ENCODE results near the gene PGLYRP4.

PGLYRP4 gene, protein sequence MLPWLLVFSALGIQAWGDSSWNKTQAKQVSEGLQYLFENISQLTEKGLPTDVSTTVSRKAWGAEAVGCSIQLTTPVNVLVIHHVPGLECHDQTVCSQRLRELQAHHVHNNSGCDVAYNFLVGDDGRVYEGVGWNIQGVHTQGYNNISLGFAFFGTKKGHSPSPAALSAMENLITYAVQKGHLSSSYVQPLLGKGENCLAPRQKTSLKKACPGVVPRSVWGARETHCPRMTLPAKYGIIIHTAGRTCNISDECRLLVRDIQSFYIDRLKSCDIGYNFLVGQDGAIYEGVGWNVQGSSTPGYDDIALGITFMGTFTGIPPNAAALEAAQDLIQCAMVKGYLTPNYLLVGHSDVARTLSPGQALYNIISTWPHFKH

DNA sequence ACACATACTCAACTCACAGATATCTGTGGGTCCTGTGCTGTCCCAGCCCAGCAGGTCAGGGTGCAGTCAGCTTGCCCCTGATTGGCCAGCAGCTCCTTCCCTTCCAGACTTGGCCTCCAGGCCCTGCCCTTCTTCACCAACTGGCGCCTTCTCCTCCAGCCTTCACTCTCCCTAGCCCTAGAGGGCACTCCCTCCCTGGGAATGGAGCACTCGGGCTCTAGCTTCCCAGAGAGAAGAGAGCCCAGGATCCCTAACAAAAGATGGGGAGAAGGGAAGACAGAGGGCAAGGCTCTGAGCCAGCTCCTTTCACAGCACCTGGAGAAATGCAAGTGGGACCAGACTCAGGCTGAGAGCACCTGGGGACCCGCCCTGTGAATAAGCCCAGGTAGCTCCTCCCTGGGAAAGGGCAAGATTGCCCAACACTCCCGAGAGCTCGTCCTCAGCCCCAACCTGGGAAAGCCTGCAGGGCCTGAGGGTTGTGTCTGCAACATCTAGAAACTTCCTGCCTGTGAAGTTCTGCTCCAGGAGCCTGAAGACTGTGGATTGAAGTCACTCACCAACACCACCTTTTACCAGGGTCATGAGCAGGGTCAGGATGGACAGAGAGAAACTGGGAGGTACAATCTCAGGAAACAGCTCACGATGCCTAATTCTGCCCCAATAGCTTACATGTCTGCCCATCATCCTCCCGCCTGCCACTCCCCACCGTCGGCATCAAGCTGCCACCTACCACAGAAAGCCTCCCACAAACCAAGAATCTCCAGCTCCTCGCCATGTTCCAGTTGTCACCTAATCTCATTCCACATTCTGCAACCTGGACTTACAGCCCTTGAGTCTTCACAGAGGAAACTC, at the start of gene PGLYRP4:
TSS of gene PGLYRP4 (minus strand) at position 331 of the 852 bp plus-strand sequence. CDS start 909 bp downstream, outside the sequence.
- DNase-seq, result no peak

DNA sequence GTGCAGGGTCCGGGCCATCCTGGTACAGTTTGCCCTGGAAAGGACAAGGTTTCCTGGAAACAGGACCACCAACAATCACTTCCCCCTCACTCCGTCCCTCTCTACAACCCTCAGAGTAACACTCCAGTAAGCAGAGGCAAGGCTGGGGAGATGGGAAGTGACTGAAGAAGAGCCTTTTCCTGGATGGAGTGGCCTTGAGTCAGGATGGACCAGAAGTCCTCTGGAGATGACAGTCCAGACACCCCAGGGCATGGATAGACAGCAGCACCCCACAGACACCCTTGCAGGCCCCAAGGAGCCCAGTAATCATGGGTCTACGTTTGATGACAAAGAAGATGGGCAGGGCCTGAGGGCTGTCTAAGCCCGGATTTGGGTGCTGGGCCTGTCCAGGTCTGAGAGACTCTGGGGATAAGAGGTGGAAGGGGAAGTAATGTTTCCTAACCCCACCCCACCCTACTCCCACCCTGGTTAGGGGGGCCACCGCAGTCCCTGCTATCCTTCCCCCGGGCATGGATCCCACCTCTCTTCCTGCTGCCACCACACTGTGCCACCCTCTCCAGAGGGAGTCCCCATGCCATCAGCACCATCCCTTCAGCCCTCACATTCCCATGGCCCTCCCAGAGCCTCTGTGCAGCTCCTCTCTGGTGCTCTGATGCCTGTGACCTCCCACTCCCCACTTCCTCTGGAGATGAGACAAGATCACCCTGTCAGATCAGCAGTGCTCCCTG, 49.4 kb upstream of the PGLYRP4 start:
- no peak for DNase-seq

DNA sequence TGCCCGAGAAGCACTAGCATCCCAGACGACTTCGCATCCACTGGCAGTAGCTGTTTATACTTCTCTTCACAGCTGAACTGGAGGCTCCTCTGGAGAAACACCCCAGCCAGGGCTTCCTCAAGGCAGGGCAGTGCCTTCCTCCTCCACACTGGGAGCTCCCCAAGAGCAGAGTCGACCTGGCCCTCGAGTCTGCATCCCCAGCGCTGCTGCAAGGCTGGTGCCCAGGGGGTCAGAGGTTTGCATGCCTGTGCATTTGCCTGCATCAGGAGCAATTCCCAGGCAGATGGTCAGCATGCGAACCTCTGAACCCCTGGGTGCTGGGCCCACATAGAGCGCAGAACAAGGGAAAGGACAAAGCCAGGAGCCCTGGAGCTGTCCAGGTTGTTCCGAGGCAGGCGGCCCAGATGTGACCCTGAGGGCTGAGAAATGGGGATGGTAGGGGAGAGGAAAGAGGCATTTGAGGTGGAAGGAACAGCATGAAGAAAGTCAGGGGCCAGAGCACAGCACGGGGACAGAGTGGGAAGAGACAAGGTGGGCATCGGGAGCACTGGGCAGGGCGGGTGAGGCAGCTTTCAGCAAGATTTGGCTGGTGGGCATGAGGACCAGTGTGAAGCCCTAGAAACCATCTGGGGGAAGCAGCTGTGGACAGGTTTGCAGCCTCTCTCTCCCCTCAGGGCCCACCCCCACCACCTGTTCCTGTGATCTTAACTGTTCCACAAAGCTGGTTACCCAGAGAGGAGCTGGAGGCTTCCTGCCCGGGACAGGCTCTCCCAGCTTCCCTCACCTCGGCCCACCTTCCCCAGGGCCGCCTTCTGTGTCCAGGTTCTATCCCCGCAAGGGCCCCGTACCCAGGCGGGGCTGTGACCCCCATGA, 48.6 kb upstream of the PGLYRP4 start:
- DNase-seq, result no peak

DNA sequence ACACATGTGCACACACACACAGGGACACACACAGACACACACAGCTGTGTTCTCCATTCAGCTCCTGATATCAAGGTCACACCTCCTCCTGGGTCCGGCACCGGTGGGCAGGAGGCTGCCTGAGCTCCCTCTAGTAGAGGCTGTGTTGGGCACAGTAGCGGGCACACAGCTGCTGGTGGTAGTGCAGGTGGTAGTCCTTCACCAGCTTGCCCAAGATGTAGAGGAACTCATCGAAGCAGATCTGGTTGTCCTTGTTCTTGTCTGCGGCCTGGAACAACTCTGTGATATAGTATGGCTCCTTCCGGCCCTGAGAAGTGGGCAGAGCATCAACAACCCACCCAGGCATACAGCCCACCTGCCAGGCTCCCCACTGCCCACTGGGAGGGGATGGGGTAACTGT, 47.8 kb upstream of the PGLYRP4 start:
- DNase-seq, result no peak

DNA sequence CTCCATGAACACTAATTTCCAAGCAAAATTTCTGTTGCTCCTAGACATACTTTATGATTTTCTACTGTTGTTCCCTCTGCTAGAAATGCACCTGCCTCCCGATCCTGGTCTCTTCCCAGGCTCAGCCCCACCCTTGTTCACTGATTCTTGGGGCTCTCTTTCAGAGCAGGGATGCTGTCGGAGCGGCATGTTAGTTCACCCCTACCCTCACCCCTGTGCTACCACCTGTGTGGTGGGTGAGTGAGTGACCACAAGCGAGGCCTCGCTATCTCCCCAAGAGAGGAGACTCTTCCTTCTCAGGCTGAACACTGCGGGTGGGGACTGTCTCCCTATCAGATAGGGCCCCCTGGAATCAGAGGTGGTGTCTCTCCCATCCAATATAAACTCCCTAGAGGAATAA, 47.1 kb upstream of the PGLYRP4 start:
- no peak for DNase-seq

DNA sequence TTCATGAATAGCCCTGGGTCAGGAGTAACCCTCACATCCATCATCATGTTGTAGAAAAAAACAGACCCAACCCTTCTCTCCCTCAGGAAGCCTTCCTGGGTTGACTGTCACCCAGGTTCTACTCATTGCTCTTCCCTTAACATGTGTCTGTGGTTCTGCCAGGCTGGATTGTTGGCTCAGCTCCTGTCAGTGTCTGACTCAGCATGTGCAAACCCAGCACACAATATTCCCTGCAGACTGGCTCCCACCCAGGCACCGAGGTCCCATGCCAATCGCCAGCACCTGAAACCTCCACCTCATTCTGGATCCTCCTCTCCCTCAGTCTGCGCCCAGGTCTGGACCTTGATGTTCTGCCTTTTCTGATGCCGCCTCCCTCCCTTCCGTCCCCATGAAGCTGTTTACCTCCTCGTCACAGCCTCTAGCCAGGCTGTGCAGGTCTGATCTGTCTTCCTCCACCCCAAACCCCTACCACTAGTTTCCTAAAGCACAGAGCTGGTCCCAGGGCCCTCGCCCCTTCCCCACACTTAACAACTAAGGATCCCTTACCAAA, 46.6 kb upstream of the PGLYRP4 start:
- DNase-seq, result no peak

DNA sequence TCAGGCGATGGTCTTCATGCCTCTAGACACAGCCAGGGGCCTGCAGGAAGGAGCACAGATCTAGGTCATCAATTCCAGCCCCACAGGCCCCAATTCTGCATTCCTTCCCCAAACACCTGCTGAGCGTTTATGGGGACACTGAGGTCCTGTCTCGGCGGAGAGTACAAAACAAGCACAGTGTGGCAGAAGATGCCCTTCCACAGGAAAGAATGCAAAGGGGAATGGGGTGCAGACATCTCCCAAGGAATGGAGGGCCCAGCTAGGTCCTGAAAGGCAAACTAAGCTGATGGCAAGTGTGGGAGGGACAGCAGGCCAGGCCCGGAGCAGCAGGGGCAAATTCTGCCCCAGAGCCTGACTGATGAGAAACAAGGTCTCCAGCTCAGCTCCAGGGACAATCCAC, 45.8 kb upstream of the PGLYRP4 start:
- no peak for DNase-seq

DNA sequence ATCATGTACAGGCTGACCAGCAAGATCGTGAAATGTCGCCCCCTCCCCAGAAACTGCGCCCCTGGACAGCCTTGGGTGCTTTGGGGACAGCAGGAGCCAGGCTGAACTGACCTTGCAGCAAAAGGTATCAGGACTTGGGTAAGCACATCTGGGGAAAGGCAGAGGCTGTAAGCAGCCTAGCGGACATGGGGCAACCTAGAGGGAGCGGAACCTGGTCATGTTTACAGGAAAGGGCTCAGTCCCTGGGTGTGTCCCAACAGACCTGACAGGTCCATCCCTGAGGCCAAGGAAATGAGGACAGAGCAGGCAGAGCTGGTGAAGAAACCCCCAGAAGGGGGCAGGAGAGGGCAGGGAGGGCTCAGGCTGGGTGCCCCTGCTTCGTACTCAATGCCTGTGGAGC, 45.3 kb upstream of the PGLYRP4 start:
- no peak for DNase-seq

DNA sequence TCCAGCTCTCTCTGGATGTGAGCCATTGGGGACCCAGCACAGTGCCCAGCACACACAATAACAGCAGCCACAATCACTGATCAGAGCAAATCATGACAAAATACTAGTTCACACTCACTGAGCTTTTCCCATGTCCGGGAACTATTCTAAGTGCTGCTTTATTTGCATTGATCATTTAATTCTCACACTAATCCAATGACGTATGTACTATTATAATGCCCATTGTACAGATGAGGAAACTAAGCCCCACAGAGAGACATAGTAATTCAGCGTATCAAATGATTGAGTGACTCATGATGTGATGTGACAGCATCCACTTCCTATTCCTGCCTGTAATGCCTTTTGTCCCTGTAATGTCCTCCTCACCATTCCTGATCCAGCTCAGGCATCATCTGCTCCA, 44.2 kb upstream of the PGLYRP4 start:
- no peak for DNase-seq

DNA sequence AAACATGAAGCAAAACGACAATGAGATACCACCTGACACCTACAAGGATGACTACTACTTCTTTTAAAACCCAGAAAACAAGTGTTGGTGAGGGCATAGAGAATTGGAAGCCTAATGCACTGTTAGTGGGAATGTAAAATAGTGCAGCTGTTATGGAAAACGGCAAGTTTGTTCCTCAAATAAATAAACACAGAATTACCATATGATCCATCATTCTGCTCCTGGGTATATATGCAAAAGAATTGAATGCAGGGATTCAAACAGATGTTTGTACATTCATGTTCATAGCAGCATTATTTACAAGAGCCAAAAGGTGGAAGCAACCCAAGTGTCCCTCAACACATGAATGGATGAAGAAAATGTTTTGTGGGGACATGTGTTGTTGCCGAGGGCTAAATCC, 43.6 kb upstream of the PGLYRP4 start:
- no peak for DNase-seq

DNA sequence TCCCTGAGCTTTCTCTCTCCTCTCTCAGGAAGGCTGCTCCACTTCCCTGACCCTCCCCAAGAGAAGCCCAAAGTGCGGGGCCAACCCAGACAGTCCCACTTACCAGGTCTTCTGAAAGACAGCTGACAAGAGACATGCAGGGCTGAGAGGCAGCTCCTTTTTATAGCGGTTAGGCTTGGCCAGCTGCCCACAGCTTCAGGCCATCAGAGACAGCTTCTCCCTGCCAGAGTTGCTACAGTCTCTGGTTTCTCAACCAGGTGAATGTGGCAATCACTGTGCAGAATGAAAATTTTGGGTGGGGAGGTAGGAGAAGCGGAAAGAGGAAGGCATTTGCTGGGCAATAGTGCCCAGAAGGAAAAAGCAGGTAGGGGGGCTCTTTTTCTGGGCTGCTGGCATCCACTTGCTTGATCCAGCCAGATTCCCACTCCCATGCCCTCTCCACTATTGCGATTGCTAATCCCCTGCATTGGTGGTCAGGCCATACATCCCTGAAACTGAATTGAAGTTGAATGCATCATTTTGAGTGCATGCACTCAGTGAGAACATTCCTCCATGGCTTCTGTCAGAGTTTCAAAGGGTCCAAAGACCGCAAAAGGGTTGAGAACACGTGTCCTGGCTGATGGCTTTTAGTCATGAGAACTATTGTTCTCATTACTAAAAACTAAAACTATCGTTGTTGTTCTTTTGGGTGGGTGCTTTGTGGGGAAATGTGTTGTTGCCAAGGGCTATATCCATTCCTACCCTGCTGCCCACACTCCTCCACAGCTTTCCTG, 42.5 kb upstream of the PGLYRP4 start, which contains the start of gene S100A8:
TSS of gene S100A8 (minus strand) at position 136 of the 773 bp plus-strand sequence. CDS start 538 bp downstream, outside the sequence.
- no peak for DNase-seq

DNA sequence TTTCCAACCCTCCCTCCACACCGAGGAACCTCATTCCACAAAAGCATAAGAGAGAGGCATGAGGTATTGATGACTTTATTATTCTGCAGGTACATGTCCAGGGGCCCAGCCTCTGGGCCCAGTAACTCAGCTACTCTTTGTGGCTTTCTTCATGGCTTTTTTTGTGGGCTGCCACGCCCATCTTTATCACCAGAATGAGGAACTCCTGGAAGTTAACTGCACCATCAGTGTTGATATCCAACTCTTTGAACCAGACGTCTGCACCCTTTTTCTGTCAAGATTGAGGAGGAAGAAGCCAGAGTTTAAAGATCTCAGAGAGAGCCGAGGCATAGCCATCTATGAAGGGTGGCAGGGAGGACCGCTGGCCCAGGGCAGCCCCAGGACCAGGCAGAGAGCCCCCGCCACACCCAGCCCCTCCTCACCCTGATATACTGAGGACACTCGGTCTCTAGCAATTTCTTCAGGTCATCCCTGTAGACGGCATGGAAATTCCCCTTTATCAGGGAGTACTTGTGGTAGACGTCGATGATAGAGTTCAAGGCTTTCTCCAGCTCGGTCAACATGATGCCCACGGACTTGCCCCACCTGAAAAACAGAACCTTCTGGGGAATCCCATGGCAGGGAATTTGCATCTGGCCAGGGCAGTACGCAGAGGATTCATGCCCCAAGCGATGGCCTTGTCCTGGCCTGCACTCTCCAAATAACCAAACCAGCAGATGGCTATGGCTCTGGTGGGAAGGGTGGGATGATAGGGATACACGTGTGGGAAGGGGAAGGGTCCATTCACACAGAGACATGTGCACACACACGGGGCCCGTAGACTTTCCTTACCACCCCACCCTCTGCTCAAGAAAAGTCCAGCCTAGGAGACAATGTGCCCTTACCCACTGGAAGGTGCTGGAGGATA, 41.6 kb upstream of the PGLYRP4 start:
- DNase-seq, result no peak

DNA sequence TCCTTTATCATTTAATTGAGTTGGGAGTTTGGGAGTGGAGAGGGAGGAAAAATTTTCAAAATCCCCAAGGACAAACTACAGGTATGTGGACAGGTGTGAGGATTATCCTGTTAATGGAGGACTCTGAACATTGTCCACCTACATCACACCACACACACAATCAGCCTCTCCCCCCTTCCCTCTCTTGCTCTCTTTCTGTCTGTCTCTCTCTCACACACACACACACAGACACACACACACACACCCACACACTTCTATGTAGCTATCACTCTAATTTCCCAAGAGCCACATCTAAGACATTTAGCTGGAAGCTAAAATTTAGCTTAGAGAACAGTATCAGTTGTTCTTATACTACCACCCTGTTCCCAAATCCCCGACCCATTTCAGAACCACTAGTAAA, 40.8 kb upstream of the PGLYRP4 start:
- no peak for DNase-seq

DNA sequence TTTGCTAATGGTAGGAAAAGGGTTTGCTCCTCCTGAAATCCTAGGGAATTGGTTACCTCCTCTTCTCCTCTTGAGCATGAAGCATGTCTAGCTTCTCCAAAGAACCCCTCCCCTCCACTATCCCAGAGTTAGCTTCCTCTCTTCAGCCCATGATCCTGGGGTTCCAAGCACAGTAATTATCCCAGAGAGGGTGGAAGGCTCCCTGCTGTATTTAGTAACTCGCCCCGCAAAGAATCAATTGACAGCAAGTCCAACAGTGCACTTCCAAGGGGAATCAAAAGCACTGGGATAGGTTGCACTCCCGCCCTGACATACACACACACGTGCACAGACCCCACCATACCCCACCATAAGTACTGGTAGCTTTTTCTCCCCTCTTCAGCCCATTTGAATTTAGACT, 39.1 kb upstream of the PGLYRP4 start:
- no peak for DNase-seq

DNA sequence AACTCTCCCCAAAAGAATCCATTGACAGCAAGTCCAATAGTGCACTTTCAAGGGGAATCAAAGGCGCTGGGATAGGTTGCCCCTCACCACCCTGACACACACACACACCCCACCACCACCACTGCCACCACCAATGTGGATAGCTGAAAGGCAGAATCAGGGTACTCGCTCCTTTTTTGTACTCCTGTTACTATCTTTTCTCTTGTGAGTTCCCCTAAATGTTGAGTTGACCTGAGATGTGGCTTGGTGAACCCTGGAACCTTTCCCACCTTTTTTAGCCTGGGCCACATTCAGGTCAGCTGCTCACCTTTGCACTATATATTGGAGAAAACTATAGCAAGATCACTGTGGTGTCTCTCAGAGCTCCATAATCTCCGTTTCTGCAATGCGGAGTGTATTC, 38.4 kb upstream of the PGLYRP4 start:
- DNase-seq, result no peak

DNA sequence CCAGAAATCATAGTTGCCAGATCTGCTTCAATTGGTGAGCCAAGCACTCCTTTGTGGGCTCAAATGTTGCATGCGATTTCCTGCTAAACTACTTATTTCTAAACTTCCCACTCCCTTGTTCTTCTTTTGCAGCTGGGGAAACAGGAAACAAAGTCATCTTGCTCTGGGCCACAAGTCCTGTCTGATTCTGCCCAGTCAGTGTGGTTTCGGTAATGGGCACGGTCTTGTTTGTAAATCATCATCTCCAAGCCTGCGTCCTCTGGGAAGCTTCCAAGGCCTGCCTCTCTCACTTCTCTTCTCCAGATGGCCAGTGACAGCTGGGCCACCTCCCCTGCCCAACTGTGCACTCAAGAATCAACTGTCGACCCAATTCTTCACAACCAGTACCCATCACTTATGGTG, 37.9 kb upstream of the PGLYRP4 start:
- DNase-seq, result peak; percentile 14

DNA sequence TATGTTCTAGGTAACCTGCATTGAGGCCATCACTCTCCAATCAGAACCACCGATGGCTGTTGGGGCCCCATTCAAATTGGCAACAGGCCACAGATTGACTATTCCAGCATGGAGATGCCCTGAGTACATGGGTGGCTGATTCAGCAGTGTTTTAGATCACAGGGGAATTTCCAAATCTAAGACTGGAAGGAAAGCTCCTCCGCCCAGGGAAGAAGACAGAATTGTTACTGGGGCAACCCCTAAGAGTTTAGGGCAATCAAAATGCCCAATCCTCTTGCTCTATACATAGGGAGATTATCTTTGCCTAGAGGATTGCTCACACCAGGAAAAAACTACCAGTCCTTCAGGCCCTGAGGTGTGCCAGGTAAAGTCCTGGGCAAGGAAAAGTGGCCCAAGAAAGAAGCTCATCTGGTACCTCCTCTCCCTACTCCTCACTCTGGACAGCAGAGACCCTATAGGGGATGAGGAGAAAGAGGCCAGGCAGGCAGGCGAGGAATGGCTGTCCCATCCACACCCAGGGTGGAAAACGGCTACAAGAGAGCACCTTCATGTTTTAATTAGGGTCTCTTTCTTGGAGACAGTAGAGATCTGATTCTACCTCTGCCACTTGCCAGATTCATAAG, 36.4 kb upstream of the PGLYRP4 start:
- no peak for DNase-seq

DNA sequence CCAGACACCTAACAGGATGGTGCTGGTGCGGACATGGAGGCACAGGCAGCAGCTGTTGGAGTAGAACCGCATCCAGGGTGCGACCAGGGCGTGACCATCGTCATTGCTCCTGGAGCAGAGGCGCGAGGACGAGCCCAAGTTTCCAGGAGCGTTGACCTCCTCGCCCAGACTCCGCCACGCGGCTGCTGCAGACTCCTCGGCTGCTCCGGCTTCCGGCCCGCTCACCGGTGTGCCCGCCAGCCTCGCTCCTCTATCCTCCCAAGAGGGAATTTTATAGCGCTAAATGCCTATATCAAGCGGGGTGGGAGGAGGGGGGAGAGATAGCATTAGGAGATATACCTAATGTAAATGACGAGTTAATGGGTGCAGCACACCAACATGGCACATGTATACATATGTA, 32.1 kb upstream of the PGLYRP4 start:
- no peak for DNase-seq

DNA sequence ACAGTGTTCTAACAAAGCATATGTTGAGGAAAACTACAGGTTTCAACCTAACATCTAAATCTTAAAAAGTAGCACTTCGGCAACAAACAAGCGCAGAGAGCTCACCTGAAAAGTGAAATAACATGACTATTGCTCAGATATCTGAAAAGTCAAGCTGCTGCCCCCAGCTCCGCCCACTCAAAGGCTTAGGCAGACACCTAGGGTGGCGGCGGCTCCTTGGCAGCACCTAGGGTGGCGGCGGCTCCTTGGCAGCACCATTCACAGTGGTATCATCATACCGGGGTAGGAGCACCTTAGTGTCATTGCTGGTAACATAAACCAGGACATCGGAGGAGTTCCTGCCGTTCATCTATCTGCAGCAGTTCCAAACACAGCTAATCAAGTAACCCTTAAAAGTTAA, 30.9 kb upstream of the PGLYRP4 start:
- DNase-seq, result no peak

DNA sequence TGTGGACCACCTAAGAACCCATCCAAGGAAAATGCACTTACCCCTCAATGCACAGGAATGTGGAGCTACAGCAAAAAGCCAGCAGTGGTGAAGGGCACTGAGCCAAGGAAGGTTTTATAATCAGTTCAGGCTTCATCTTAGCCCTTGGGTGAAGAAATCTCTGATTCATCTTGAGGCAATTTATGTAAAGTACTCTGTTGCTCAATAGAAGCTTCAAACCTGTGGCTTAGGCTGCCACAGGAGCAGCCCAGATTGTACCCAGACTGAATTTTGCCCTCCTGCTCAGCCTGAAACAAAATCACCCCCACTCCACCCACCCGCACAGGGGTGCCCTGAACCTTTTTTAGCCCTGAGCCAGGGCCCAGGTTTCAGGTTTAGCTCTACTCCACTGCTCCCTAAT, 26.9 kb upstream of the PGLYRP4 start, which contains the start of gene S100A12:
TSS of gene S100A12 (minus strand) at position 111 of the 400 bp plus-strand sequence. CDS start 1,029 bp downstream, outside the sequence.
- no peak for DNase-seq

All from CD4-positive, alpha-beta T cell treated with Interleukin-4 for 4 hours (primary cell).